T-helper 9 cell (primary cell): Measurements from ENCODE around the gene ZFYVE28.

Experiments used
- DNase-seq: peaks from one replicate; pipeline ENCODE4 v3.0.0-alpha.2; 2020

The ZFYVE28 gene

GRCh38 chr4:2408976-2409375 lies 9.5 kb downstream of the ZFYVE28 start:
- DNase-seq, result no peak

- no peak for DNase-seq
Measured at GRCh38 chr4:2408401-2408958, 10.0 kb downstream of the ZFYVE28 start.

GRCh38 chr4:2407991-2408342 lies 10.5 kb downstream of the ZFYVE28 start:
- no peak for DNase-seq

GRCh38 chr4:2406920-2407319 lies 11.5 kb downstream of the ZFYVE28 start:
- no peak for DNase-seq

GRCh38 chr4:2406406-2406805 lies 12.0 kb downstream of the ZFYVE28 start:
- no peak for DNase-seq

GRCh38 chr4:2402941-2403340 lies 15.5 kb downstream of the ZFYVE28 start:
- DNase-seq, result no peak

- no peak for DNase-seq
Measured at GRCh38 chr4:2402048-2402842, 16.2 kb downstream of the ZFYVE28 start.

- no peak for DNase-seq
Measured at GRCh38 chr4:2401610-2401983, 16.8 kb downstream of the ZFYVE28 start.

GRCh38 chr4:2400841-2401609 lies 17.4 kb downstream of the ZFYVE28 start:
- DNase-seq, result no peak

- DNase-seq, result no peak
Measured at GRCh38 chr4:2399631-2400190, 18.7 kb downstream of the ZFYVE28 start.

- no peak for DNase-seq
Measured at GRCh38 chr4:2399216-2399615, 19.2 kb downstream of the ZFYVE28 start.

- no peak for DNase-seq
Measured at GRCh38 chr4:2397596-2398379, 20.7 kb downstream of the ZFYVE28 start.

- no peak for DNase-seq
Measured at GRCh38 chr4:2396781-2397368, 21.6 kb downstream of the ZFYVE28 start.

GRCh38 chr4:2395584-2395983 lies 22.9 kb downstream of the ZFYVE28 start:
- DNase-seq, result no peak

- DNase-seq, result no peak
Measured at GRCh38 chr4:2395038-2395437, 23.4 kb downstream of the ZFYVE28 start.

GRCh38 chr4:2394528-2394927 lies 23.9 kb downstream of the ZFYVE28 start:
- no peak for DNase-seq

- no peak for DNase-seq
Measured at GRCh38 chr4:2393353-2394270, 24.8 kb downstream of the ZFYVE28 start.

GRCh38 chr4:2390784-2391421 lies 27.5 kb downstream of the ZFYVE28 start:
- DNase-seq, result no peak

GRCh38 chr4:2390146-2390545 lies 28.3 kb downstream of the ZFYVE28 start:
- DNase-seq, result no peak

- DNase-seq, result no peak
Measured at GRCh38 chr4:2389691-2390090, 28.8 kb downstream of the ZFYVE28 start.
